ENCODE results near the gene BMF.
"Not testable (repeated sequence)": the region's sequence is repeated elsewhere in the genome, so short reads cannot be mapped to it uniquely, and the experiment has no call there.

The BMF gene

GRCh38 chr15:40108855-40109735 lies at the start of gene BMF:
Gene BMF, minus strand, starts transcription at chr15:40108879. Its CDS starts 2,793 bp downstream, at chr15:40106086.
- DNase-seq (ENCODE audit: low spot score), result peak; percentile 97

DNA sequence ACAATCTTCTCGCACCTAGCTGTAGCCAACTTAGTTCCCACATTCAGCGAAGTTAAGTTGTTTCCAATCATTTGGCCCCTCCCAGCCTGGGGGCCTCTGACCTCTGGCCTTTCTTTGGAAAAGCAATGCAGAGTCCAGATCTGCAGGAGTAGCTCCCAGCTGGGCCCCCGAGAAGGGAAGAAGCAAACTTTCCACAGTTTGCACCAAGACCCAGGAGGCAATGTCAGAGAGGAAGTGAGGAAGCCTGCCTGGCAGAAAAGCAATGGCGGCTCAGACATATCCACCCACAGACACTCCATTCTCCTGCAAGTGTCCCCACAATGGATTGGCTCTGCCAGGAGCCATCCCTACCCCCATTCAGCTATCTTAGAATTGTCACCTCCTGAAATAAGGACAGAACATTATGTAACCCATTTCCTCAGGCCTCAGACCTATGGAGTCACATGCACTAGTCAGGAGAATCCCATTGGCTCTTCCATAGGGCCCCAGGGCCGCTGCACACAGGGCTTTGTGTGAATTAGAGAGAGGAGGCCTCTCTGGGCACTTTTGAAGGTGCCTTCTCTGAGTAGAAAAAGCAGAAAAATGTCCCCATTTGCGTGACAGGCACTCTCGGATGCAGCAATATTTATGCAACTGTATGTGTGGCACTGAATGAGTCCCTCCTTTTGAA lies 49.2 kb upstream of the BMF start:
- no peak for DNase-seq (ENCODE audit: low spot score)

GRCh38 chr15:40155270-40155910 lies 46.7 kb upstream of the BMF start:
- DNase-seq (ENCODE audit: low spot score), result no peak

DNA sequence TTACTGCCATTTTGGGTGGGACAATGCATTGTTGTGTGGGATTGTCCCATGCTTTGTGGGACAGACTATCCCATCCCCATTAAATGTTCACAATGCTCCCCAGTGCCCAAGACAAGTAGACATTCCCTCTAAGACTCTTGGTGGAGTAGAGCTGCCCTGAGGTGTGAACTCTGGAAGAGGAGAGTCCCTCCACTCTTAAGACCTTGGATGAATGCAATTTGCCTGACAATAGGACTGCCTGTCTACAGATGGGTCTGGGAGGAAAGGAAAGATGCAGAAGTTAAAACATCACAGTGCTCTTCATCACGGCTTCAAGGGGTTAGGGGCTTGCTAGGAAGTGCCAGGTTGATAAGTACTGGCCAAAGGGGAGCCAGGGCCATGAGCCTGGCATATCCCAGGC lies 46.1 kb upstream of the BMF start:
- DNase-seq (ENCODE audit: low spot score), result not testable (repeated sequence)

GRCh38 chr15:40151991-40152390 lies 43.3 kb upstream of the BMF start:
- DNase-seq (ENCODE audit: low spot score), result no peak

DNA sequence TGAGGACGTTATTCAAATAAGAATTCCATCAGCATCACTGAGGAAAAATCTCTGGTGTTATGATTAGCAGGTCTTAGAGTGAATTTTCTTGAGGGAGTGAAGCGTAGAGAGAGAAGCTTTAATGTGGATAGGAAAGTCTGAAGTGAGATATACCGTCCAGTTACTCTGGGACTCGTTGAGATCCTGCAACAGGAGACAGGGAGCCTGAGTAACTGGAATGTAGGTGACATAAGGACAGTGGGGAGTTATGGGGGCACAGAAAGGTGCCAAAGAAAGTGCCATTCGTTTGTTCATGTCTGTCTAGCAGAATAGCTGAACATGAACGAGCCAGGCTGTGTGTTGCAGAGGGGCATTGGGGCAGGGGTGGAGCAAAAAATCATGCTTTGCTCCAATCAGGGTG lies 42.8 kb upstream of the BMF start:
- DNase-seq (ENCODE audit: low spot score), result no peak

DNA sequence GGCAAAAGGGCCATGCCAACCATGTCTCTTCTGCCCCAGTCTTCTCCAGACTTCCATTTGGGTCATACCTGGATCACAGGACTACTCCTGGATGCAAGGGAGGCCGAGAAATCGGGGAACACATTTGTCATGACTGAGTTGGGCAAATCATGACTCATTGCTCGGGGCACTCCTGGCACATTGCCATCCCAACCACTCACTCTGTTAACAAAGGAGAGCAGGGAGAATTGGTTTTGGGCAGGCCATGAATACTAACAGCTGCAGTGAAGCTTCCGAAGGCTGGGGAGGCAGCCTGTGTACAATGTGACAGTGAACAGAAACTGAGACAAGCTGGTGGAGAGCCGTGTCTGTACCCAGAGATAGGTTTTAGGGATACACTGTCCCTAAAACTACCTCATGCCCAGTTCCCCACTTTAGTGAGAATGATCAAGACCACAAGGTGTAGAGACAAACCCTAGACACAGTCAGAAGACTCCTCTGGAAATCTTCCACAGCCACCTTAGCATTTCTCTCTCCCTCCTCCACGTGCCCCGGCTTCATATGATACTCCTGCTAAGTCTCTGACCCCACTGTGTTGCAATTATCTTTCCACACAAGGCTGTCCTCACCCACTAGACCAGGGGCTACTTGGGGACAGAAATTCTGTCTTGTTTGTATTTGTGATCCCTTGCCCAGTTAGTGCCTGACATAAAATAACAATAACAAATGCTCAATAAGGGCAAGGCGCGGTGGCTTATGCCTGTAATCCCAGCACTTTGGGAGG lies 41.7 kb upstream of the BMF start:
- DNase-seq (ENCODE audit: low spot score), result no peak

DNA sequence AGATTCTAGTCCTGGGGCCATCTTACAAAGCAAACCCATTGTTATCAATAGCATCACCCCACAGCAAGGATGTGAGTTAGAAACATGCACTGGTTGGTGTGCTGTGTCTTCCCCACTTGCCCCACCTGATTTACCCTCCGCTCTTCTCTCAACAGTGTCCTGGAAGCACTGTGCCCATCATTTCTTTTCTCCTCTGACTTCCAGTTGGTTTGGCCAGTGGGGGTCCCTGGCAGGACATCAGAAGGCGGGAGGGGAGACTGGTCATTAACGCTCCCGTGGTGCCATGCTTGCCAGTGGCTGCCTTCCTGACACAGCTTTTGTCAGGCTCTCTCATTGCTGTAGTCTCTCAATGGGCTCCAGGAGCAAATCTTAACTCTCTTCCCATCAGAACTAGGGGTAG lies 40.7 kb upstream of the BMF start:
- DNase-seq (ENCODE audit: low spot score), result no peak

GRCh38 chr15:40146037-40146436 lies 37.4 kb upstream of the BMF start:
- DNase-seq (ENCODE audit: low spot score), result peak; percentile 30

GRCh38 chr15:40142428-40142827 lies 33.7 kb upstream of the BMF start:
- no peak for DNase-seq (ENCODE audit: low spot score)

DNA sequence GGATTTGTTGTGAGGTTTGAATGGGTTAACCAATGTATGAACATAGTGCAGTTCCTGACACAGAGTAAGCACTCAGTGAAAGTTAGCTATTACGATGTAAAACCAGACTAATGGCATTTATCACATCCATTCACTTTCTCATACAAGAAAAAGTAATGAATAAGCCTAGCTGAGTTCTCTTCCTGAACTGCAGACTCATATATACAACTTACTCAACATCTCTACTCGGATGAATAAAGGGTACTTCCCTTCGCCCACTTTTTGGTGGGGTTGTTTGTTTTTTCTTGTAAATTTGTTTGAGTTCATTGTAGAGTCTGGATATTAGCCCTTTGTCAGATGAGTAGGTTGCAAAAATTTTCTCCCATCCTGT lies 29.5 kb upstream of the BMF start:
- DNase-seq (ENCODE audit: low spot score), result not testable (repeated sequence)

DNA sequence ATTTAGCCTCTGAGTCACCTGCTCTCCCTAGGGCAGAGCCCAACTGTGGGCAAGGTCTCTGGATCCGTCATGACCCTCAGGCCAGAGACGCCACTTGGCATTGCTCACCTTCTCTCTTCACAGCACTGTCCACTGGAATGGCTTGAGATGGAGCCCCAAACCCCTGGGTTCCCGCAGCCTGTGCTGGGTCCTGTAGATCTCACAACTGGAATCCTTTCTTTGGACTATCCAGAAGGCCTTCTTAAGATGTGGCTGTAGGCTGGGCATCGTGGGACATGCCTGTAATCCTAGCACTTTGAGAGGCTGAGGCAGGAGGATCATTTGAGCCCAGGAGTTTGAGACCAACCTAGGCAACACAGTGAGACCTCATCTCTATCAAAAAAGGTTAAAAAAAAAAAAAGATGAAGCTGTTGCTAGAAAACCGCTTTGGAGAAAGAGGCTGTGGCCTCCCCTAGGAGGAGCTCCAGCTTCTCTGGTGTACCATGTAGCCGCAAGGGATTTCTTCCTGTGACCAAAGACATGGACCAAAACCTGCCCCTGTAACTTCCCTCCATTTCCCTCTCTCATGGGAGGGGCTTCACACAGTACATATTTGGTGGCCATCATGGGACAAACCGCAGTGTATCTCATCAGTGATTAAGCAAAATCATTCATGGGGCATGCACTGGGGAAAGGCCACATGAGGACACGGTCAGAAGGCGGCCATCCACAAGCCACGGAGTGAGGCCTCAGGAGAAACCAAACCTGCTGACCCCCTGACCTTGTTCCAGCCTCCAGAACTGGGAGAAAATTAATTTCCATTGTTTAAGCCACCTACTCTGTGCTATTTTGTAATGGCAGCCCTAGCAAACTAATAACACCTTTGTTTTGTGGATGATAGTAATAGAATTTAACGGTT lies 28.9 kb upstream of the BMF start:
- DNase-seq (ENCODE audit: low spot score), result no peak

DNA sequence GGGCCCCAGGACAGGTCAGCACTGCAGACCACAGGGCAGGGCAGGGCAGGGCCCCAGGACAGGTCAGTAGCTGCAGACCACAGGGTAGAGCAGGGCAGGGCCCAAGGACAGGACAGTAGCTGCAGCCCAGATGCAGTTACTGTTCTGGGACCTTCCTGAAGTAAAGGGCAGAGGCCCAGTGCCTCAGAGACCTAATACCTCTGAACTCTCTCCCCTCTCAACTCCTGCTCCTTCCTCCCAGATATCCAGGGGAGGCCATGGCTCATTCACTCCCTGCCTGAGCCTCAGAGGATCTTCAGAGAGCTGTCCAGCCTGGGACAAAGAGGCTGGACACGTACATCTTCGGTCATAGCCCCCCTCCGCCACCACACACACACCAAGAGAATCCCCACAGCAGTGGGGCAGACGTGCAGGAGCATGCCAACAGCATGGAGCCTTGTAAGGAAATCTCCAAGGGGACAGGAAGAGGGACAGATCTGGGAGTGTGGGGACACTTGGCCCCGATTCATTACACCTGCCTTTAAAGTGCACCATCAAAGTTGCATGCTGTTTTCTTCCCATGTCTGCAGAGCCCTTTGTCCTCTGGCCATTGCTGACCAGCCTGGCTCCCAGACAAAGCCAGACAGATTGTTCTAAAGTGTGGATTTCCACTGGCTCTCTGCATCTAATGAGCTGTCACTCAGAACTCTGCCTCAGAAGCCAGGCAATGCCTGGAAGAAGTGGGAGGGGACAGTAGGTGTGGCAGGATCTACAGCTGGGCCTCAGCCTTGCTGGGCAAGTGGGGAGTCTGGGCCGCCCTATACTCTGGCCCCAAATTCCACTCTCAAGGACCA lies 28.0 kb upstream of the BMF start:
- DNase-seq (ENCODE audit: low spot score), result no peak

GRCh38 chr15:40135846-40136450 lies 27.3 kb upstream of the BMF start:
- not testable (repeated sequence) for DNase-seq (ENCODE audit: low spot score)

DNA sequence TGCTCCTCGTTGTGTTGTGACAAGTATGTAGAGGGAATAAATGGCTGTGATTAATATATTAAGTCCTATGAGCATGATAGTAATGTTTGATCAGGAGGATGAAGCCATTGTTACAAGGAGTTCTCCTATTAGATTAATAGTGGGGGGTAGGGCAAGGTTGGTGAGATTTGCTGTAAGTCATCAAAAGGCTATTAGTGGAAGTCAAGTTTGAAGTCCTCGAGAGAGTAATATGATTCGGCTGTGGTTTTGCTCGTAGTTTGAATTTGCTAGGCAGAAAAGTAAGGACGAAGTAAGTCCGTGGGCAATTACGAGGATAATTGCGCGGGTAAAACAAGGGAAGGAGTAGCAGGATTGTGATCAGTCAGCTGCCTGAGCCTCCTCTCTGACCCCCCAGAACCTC lies 26.2 kb upstream of the BMF start:
- DNase-seq (ENCODE audit: low spot score), result no peak

GRCh38 chr15:40133544-40133943 lies 24.9 kb upstream of the BMF start:
- DNase-seq (ENCODE audit: low spot score), result no peak

DNA sequence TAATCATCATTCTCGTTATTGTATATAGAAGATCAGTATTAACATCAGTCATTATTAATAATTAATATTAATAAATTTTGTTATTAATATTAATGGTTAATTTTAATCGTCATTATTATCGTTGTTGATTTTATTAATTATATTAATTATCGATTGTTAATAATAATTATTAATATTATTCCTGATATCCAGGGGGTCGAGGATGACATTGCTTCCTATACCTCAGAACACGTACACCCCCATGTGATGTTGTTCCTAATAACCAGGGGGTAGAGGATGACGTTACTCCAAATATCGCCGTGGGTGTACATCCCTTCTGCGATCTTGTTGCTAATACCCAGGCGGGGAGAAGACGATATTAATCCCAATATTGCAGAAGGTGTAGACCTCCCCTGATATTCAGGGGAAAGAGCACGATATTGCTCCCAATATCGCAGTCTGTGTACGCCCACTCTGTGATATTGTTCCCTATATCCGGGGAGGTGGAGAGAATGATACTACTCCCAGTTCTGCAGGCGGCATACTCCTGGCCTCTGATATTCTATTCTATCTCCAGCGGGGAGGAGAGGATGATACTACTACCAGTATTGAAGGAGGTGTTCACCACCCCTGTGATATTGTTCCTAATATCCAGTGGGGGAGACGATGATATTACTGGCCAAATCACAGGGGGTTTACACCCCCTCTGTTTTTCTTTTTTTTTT lies 22.3 kb upstream of the BMF start:
- DNase-seq (ENCODE audit: low spot score), result no peak

DNA sequence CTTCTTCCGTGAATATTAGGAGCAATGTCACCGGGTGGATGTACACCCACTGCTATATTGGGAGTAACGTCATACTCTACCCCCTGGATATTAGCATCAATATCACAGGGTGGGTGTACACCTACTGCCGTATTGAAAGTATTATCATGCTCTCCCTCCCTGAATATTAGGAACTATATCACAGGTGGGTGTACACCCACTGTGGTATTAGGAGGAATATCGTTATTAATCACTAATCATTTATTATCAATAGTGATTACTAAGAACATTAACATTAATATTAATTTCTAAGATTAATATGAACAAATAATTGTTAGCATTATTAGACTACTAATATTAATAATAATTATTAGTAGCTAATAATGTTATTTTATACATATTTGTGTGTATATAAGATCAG lies 21.4 kb upstream of the BMF start:
- DNase-seq (ENCODE audit: low spot score), result no peak

Measured in GM03348 (cell line).